ENCODE results near the gene TRIP4.

GRCh38 chr15:64344651-64345294 lies 42.9 kb upstream of the TRIP4 start:
- no peak for TF ChIP-seq CTCF (conservative IDR thresholded peaks at IDR 0.05; ENCODE audit: low read depth, low read length)
- TF ChIP-seq EZH2phosphoT487 (IDR thresholded peaks at IDR 0.05; ENCODE audit: borderline replicate concordance, low read length): no peak
- no peak for TF ChIP-seq EZH2 (IDR thresholded peaks at IDR 0.05; ENCODE audit: low read length, unreplicated experiment)
